ENCODE measurements around the gene SBNO1. TPM values are rescaled to one million over a fixed set of nuclear protein-coding genes. Genes with fewer than 3 reads are reported as not detected.

Gene SBNO1
- total and polyA plus RNA-seq, 2 donors (not counting 1 experiment from before 2014, with no cell fraction given): 5.9 to 47.5 TPM

GRCh38 chr12:123395236-123395635 lies 30.6 kb upstream of the SBNO1 start:
- Histone ChIP-seq H3K9me3 (ENCODE audit: control extremely low read depth in 1 of 3, control insufficient read depth in 2 of 3, insufficient read depth in 1 of 3, low read length in 2 of 3) (no peaks in the 10 kb centered on the region), H3K79me2 (ENCODE audit: control insufficient read depth, insufficient read depth, low read length) (peaks cover 78% of the 10 kb centered on the region), H4K20me1 (ENCODE audit: control insufficient read depth, insufficient read depth, low read length, poor library complexity, severe bottlenecking) (peaks cover 16% of the 10 kb centered on the region), H3K27me3 (replicated peaks in 1 of 4; ENCODE audit: control extremely low read depth in 1 of 4, control insufficient read depth in 3 of 4, insufficient read depth in 4 of 4, low read length in 3 of 4) (no peaks in the 10 kb centered on the region), H3K27ac (ENCODE audit: low read length in 2 of 2) (no peak overlapping the region), H3K4me1 (ENCODE audit: control insufficient read depth in 2 of 2, insufficient read depth in 2 of 2, low read length in 2 of 2) (peaks cover 2 to 6% of the 10 kb centered on the region in 2 donors), H2AFZ (ENCODE audit: insufficient read depth, low read depth, low read length, poor library complexity, severe bottlenecking) (no peak overlapping the region), H3K4me2 (replicated peaks; ENCODE audit: low read depth, low read length, poor library complexity, severe bottlenecking) (no peak overlapping the region), H3K9ac (ENCODE audit: low read length) (no peak overlapping the region), H3K4me3 (ENCODE audit: control extremely low read depth in 1 of 5, extremely low read depth in 1 of 5, insufficient read depth in 1 of 5, low read depth in 2 of 5, low read length in 4 of 5) (no peak overlapping the region), H3K36me3 (replicated peaks in 1 of 2; ENCODE audit: control extremely low read depth in 1 of 2, control insufficient read depth in 1 of 2, extremely low read depth in 1 of 2, insufficient read depth in 2 of 2, low read length in 1 of 2) (peaks cover 19 to 58% of the 10 kb centered on the region in 2 experiments)
- DNase-seq (no peak), ATAC-seq (ENCODE audit: low read depth) (no peak)
- Mint-ChIP-seq H3K9me3 (ENCODE audit: insufficient read depth) (no peaks in the 10 kb centered on the region), H3K27me3 (no peaks in the 10 kb centered on the region), H3K4me3 (no peak overlapping the region), H3K27ac (no peak overlapping the region), H3K4me1 (peaks cover 6% of the 10 kb centered on the region)
- ChIA-PET CTCF (no interaction called here), POLR2A (no interaction called here)
- no peak for TF ChIP-seq EZH2 (IDR thresholded peaks at IDR 0.05; ENCODE audit: borderline replicate concordance, insufficient read depth, low read depth, low read length, poor library complexity, severe bottlenecking)
- intact Hi-C loops (cut with micrococcal nuclease): no loop called here
- WGBS (ENCODE audit: insufficient coverage): 95% methylated on average over 5 of the region's 5 CpGs

- no peak overlapping the region for H2AFZ ChIP-seq (ENCODE audit: insufficient read depth, low read depth, low read length, poor library complexity, severe bottlenecking)
- 100% methylated on average over 1 of the region's 4 CpGs for WGBS (ENCODE audit: insufficient coverage)
- Mint-ChIP-seq H3K4me3 (no peak overlapping the region), H3K9me3 (ENCODE audit: insufficient read depth) (no peaks in the 10 kb centered on the region), H3K4me1 (peaks cover 10% of the 10 kb centered on the region), H3K27ac (no peak overlapping the region), H3K27me3 (no peaks in the 10 kb centered on the region)
- peaks cover 74% of the 10 kb centered on the region for H3K79me2 ChIP-seq (ENCODE audit: control insufficient read depth, insufficient read depth, low read length)
- H3K27me3 ChIP-seq (replicated peaks in 1 of 4; ENCODE audit: control extremely low read depth in 1 of 4, control insufficient read depth in 3 of 4, insufficient read depth in 4 of 4, low read length in 3 of 4): no peaks in the 10 kb centered on the region
- no peak overlapping the region for H3K27ac ChIP-seq (ENCODE audit: low read length in 2 of 2)
- no peak overlapping the region for H3K4me3 ChIP-seq (ENCODE audit: control extremely low read depth in 1 of 5, extremely low read depth in 1 of 5, insufficient read depth in 1 of 5, low read depth in 2 of 5, low read length in 4 of 5)
- no peak overlapping the region for H3K9ac ChIP-seq (ENCODE audit: low read length)
- H3K4me1 ChIP-seq (ENCODE audit: control insufficient read depth in 2 of 2, insufficient read depth in 2 of 2, low read length in 2 of 2): peaks cover 7 to 14% of the 10 kb centered on the region in 2 donors
- ATAC-seq (ENCODE audit: low read depth): no peak
- intact Hi-C loops (cut with micrococcal nuclease): no loop called here
- CTCF ChIA-PET: no interaction called here
- no peak for DNase-seq
- H4K20me1 ChIP-seq (ENCODE audit: control insufficient read depth, insufficient read depth, low read length, poor library complexity, severe bottlenecking): peaks cover 12% of the 10 kb centered on the region
- H3K36me3 ChIP-seq (replicated peaks in 1 of 2; ENCODE audit: control extremely low read depth in 1 of 2, control insufficient read depth in 1 of 2, extremely low read depth in 1 of 2, insufficient read depth in 2 of 2, low read length in 1 of 2): peaks cover 19 to 52% of the 10 kb centered on the region in 2 experiments
- H3K4me2 ChIP-seq (replicated peaks; ENCODE audit: low read depth, low read length, poor library complexity, severe bottlenecking): no peak overlapping the region
- TF ChIP-seq CTCF (IDR thresholded peaks at IDR 0.05) (no peak), EZH2 (IDR thresholded peaks at IDR 0.05; ENCODE audit: borderline replicate concordance, insufficient read depth, low read depth, low read length, poor library complexity, severe bottlenecking) (no peak)
- POLR2A ChIA-PET: no interaction called here
- H3K9me3 ChIP-seq (ENCODE audit: control extremely low read depth in 1 of 3, control insufficient read depth in 2 of 3, insufficient read depth in 1 of 3, low read length in 2 of 3): no peaks in the 10 kb centered on the region
Observed at GRCh38 chr12:123393747-123394146, 29.1 kb upstream of the SBNO1 start.
